Ovary (tissue), 9 donors: Measurements from ENCODE around the gene HVCN1. TPM values are rescaled to one million over a fixed set of nuclear protein-coding genes. Genes with fewer than 3 reads are reported as not detected.

Experiments
- DNase-seq, 5 donors: peaks; one replicate each; pipeline ENCODE4 v3.0.0-alpha.2; 2019 to 2020
- H3K27ac ChIP-seq, 2 donors: fragments of 200-600 bp; one replicate each; pipeline versions ENCODE4 v1.5.1 to v1.8.0; 2019 to 2022
- H3K27me3 ChIP-seq: fragments of 200-600 bp; one replicate; pipeline ENCODE4 v1.8.0; 2022
- H3K36me3 ChIP-seq: fragments of 200-600 bp; sonication (generic); one replicate; pipeline ENCODE4 v1.5.1; 2019
- H3K4me1 ChIP-seq: one replicate; pipeline ENCODE4 v1.8.1; 2013; ENCODE audit warnings: mild to moderate bottlenecking, moderate library complexity; ENCODE audit not compliant: insufficient read depth
- H3K4me3 ChIP-seq: fragments of 200-600 bp; sonication (generic); one replicate; pipeline ENCODE4 v1.5.1; 2017
- H3K9me3 ChIP-seq, 2 donors: fragments of 200-600 bp in 1 of 2; sonication (generic) in 1 of 2; one replicate each; pipeline versions ENCODE4 v1.5.1 to v1.8.1; 2013 to 2019; ENCODE audit warnings: mild to moderate bottlenecking in 1 of 2, moderate library complexity in 1 of 2
- EP300 ChIP-seq: sonication (generic); formaldehyde crosslinking; IDR thresholded peaks from one replicate; pipeline ENCODE4 v1.6.1; 2017; ENCODE audit warnings: antibody characterized with exemption
- POLR2A ChIP-seq: fragments of 450-650 bp; IDR thresholded peaks from one replicate; pipeline ENCODE4 v1.6.1; 2017; ENCODE audit warnings: antibody characterized with exemption, mild to moderate bottlenecking, moderate library complexity
- WGBS, 3 donors: extraction: QIAGEN DNeasy Blood & Tissue Kit in 1 of 3; methylation state at CpG; one replicate each; pipeline versions ENCODE4 v1.1.5 to v1.1.7; 2013 to 2017; 5-methylcytosine and 5-hydroxymethylcytosine counted together
- intact Hi-C, 4 donors: fragments of 100-400 bp; cut with DNase I; formaldehyde crosslinking; loops; one replicate each; pipeline versions ENCODE4 v1.11.0 to v1.15.1; 2022 to 2023
- polyA plus RNA-seq, 2 donors: library from polyadenylated mRNA; stranded (reverse); fragments of 200-250 nt in 1 of 2; fragments of 350-450 nt in 1 of 2; fragmentation: Illumina TruSeq in 1 of 2; extraction: RNeasy Lipid Tissue Mini Kit (QIAGEN cat#74804) in 1 of 2; gene quantifications; one replicate each; pipeline ENCODE4 v1.2.3, GENCODE V29; 2013 to 2014
- total RNA-seq, 7 donors: library from RNA; depleted of rRNA in 2 of 7; stranded (reverse); fragments of >200 nt in 2 of 7; fragmentation: NEBNext Ultra II Directional in 3 of 7; extraction: Animal tissue kit (Norgen Biotek cat#: 25700) in 3 of 7; gene quantifications; one replicate each; pipeline versions ENCODE4 v1.1.0 to v1.2.4, GENCODE V29; 2016 to 2023
- TF ChIP-seq, protein P1 (sequence below), 3 donors: fragments of 450-650 bp in 2 of 3; fragments of 200-600 bp in 1 of 3; IDR thresholded peaks; one replicate each; pipeline versions ENCODE4 v1.5.1 to v1.8.0; 2016 to 2022; ENCODE audit warnings: antibody characterized with exemption in 3 of 3, mild to moderate bottlenecking in 1 of 3
- donor health status: DM: no; HTN: no; CAD: no; lungs with moderate emphysema.
- donor health status: DM: no; HTN: no; CAD: no.
- donor health status: Bipolar disorder and iron deficiency.
- donor health status: DM: yes; HTN: yes; CAD: no.
- donor health status: DM: no; HTN: no; CAD: no.
- donor health status: DM: yes; HTN: yes; CAD: no.

Gene HVCN1
- total and polyA plus RNA-seq, 9 donors: 6.4 to 19.4 (median 11.3) TPM

DNA sequence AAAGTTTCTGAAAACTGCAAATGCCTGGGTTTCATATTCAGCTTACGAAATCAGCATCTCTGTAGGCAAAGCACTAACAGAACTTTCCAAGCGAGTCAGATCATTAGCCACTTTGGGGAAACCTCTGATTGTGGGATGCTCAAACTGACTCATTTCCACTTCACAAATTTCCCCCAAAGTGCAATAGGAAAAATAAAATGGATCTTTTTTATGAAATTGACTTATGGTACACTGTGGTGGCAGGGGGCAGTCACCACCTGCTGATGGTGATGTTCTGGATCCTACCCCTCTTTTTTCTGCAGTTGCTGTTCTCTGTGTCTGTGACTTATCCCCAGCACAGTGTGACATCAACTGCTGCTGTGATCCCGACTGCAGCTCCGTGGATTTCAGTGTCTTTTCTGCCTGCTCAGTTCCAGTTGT lies 69.4 kb downstream of the HVCN1 start:
- no peak for DNase-seq
- intact Hi-C loops: loop anchor here in 1 of 4 donors (10.0 kb wide), 1 partner anchor 265 kb away; no protein-coding TSS in a partner anchor
- WGBS, 3 donors: 83 to 90% (median 86%) methylated on average over 4 of the region's 4 CpGs

DNA sequence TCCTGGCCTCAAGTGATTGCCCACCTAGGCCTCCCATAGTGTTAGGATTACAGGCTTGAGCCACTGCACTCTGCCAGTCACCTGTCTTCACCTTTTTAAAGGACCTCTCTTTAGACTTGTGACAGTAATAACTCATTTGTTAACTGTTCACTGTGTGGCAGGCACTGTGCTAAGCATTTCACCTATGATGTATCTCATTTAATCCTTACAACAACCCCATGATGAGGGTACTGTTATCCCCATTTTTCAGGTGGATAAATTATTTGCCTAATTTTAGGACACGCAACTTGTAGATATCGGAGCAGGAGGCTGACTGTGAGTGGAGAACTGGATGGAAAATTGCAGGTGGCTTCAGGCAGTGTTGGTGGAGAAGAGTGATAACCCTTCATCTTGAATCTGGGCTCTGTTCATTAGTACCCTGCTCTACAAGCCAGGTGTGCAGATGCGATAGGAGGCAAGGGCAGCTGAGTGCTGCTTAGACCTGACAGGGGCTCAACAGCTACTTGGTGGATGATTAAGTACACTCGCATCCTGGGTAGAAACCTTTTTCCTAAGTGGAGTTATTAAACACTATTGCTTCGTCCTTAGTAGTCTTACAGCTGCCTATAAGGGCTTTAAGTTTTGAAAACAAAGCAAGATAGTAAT lies 72.3 kb downstream of the HVCN1 start:
- H3K36me3 ChIP-seq: no peaks in the 10 kb centered on the region
- peaks cover 5% of the 10 kb centered on the region for H3K4me1 ChIP-seq
- H3K9me3 ChIP-seq: no peaks in the 10 kb centered on the region
- no peak overlapping the region for H3K27ac ChIP-seq
- no peaks in the 10 kb centered on the region for H3K27me3 ChIP-seq
- 93 to 95% (median 95%) methylated on average over 5 of the region's 5 CpGs for WGBS, 3 donors
- intact Hi-C loops: loop anchor here in 1 of 4 donors (10.0 kb wide), 1 partner anchor 268 kb away; no protein-coding TSS in a partner anchor
- TF ChIP-seq, protein P1, sequence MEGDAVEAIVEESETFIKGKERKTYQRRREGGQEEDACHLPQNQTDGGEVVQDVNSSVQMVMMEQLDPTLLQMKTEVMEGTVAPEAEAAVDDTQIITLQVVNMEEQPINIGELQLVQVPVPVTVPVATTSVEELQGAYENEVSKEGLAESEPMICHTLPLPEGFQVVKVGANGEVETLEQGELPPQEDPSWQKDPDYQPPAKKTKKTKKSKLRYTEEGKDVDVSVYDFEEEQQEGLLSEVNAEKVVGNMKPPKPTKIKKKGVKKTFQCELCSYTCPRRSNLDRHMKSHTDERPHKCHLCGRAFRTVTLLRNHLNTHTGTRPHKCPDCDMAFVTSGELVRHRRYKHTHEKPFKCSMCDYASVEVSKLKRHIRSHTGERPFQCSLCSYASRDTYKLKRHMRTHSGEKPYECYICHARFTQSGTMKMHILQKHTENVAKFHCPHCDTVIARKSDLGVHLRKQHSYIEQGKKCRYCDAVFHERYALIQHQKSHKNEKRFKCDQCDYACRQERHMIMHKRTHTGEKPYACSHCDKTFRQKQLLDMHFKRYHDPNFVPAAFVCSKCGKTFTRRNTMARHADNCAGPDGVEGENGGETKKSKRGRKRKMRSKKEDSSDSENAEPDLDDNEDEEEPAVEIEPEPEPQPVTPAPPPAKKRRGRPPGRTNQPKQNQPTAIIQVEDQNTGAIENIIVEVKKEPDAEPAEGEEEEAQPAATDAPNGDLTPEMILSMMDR (IDR thresholded peaks at IDR 0.05): no peak
- TF ChIP-seq EP300 (no peak), POLR2A (no peak)
- no peak overlapping the region for H3K4me3 ChIP-seq
- no peak for DNase-seq

More for the DNA sequence above, 69.4 kb downstream of the HVCN1 start:
- Histone ChIP-seq H3K4me3 (no peak overlapping the region), H3K9me3 (no peaks in the 10 kb centered on the region), H3K27ac (no peak overlapping the region), H3K4me1 (peaks cover 3% of the 10 kb centered on the region), H3K36me3 (no peaks in the 10 kb centered on the region), H3K27me3 (no peaks in the 10 kb centered on the region)
- TF ChIP-seq EP300: no peak
- TF ChIP-seq, protein P1 (IDR thresholded peaks at IDR 0.05): no peak
- TF ChIP-seq POLR2A: no peak

DNA sequence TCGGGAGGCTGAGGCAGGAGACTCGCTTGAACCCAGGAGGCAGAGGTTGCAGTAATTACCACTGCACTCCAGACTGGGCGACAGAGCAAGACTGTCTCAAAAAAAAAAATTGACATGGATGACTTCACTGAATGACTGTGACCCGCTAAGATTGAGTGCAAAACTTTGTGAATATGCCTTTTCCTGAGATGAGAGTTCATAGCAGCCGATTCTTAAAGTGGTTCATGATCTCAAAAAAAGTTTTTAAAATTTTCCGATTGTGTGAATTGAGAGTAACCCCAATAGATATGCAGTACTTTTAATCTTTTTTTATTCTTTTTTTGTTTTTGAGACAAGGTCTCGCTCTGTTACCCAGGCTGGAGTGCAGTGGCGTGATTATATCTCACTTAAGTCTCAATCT lies 73.7 kb downstream of the HVCN1 start:
- DNase-seq: no peak
- Histone ChIP-seq H3K4me1 (peaks cover 5% of the 10 kb centered on the region), H3K36me3 (no peaks in the 10 kb centered on the region), H3K4me3 (no peak overlapping the region), H3K27ac (no peak overlapping the region), H3K9me3 (no peaks in the 10 kb centered on the region), H3K27me3 (no peaks in the 10 kb centered on the region)
- intact Hi-C loops: loop anchor here in 1 of 4 donors (10.0 kb wide), 1 partner anchor 270 kb away; no protein-coding TSS in a partner anchor
- TF ChIP-seq POLR2A (no peak), EP300 (no peak)
- TF ChIP-seq, protein P1 (IDR thresholded peaks at IDR 0.05): no peak
- 85 to 87% (median 87%) methylated on average over 8 of the region's 8 CpGs for WGBS, 3 donors

DNA sequence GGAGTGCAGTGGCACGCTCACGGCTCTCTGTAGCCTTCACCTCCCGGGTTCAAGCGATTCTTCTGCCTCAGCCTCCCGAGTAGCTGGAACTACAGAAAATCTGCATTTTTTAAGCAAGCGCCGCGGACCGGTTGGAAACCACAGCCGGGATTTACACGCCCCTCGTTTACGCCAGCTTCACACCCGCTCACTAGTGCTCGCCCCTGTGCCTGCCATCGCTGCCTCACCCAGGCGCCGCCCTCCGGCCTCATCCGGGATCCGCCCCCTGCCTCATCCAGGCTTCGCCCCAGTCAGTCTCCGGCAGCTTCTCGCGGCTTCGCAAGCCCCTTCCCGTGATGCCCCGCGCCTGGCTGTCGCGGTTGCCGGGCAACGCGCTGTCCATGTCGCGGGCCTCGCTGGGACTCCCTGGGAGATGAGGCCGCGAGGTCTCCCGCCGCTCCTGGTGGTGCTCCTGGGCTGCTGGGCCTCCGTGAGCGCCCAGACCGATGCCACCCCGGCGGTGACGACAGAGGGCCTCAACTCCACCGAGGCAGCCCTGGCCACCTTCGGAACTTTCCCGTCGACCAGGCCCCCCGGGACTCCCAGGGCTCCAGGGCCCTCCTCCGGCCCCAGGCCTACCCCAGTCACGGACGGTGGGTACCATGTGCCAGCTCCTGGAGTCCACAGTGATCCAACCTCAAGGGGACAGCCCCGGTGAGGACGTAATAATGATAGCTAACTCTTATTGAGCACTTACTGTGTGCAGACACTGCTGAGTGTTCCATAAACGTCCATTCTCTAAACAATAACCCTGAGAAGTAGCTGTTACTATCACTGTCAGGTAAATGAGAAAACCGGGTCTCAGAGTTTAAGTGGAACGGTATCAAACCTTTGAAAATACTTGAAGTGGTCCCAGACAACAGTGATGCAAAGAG lies 74.9 kb downstream of the HVCN1 start, which contains the start of gene TCTN1:
Gene TCTN1, plus strand, starts transcription at position 359 of the 914 bp plus-strand sequence. Its CDS starts 54 bp downstream, at position 413.
- peak; percentile 95 to 97 (median 95) for DNase-seq
- no peaks in the 10 kb centered on the region for H3K9me3 ChIP-seq
- WGBS, 3 donors: 0 to 1% (median 1%) methylated on average over 59 to 60 of the region's 60 CpGs
- peaks cover 5% of the 10 kb centered on the region for H3K4me1 ChIP-seq
- TF ChIP-seq EP300 (peak; percentile 28), POLR2A (peak; percentile 44)
- TF ChIP-seq, protein P1 (IDR thresholded peaks at IDR 0.05): peak in 1 of 3 donors; percentile 19
- no peaks in the 10 kb centered on the region for H3K27me3 ChIP-seq
- intact Hi-C loops: loop anchor here in 1 of 4 donors (10.0 kb wide), 1 partner anchor 271 kb away; no protein-coding TSS in a partner anchor
- H3K4me3 ChIP-seq: peak within 1 kb of the TSS; percentile 85
- no peaks in the 10 kb centered on the region for H3K36me3 ChIP-seq
- peak within 1 kb of the TSS in 1 of 2 donors; percentile 38 for H3K27ac ChIP-seq
